ENCODE results near the gene PPP1R16B.

Gene PPP1R16B

DNA sequence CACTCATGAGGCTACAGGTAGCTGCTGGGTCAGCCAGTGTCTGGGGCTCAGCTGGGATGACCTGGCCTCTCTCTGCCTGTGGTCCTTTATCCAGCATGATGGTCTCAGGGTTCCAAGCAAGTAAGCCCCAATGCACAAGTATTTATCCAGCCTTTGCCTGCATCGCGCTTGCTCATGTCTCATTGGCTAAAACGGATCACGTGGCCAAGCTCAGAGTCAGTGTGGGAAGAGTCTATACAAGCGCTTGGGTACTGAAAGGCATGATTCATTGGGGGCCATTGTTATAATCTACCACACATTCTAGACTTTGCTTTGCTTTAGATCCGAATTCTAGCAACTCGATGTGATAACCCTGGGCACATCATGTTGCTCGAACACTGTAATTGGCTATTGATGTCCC lies 48.3 kb downstream of the PPP1R16B start:
- peaks cover 62% of the 10 kb centered on the region for H4K20me1 ChIP-seq (ENCODE audit: insufficient read depth, low read length)
- no peak overlapping the region for H3K9ac ChIP-seq (ENCODE audit: low read length)
- H3K36me3 ChIP-seq (replicated peaks; ENCODE audit: low read depth, low read length) = peaks cover 79% of the 10 kb centered on the region
- H3K4me2 ChIP-seq (ENCODE audit: low read length) = no peak overlapping the region
- TF ChIP-seq EZH2phosphoT487 (IDR thresholded peaks at IDR 0.05; ENCODE audit: low read depth) = no peak
- H2AFZ ChIP-seq (ENCODE audit: low read depth, low read length) = no peak overlapping the region
- no peaks in the 10 kb centered on the region for H3K9me3 ChIP-seq (ENCODE audit: insufficient read depth, low read length)
- no peak overlapping the region for H3K4me3 ChIP-seq (ENCODE audit: low read length)
- H3K27me3 ChIP-seq (ENCODE audit: low read depth, low read length) = no peaks in the 10 kb centered on the region
- peaks cover 67% of the 10 kb centered on the region for H3K4me1 ChIP-seq (ENCODE audit: low read length)
- peaks cover 99% of the 10 kb centered on the region for H3K79me2 ChIP-seq (ENCODE audit: low read length)
- peak overlapping the region; percentile 41 for H3K27ac ChIP-seq (ENCODE audit: low read length)

DNA sequence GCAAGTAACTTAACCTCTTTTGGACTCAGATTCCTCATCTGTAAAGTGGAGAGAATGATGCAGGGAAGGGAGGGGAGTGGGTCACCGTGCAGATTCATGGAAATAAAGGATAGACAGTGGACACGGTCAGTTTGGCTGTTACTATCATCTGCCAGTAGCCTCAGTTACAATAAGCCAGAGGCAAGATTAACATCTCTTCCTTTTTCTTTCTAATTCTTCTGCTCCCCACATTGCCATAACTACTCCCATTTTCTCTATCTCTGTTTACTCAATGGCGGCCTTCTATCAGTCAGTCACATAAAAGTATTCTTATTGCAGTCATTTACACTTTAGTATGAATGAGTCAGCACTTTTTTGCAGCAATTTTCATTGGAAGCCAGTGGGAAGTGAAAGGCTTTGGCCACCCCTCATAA lies 49.2 kb downstream of the PPP1R16B start:
- Histone ChIP-seq H3K9ac (ENCODE audit: low read length) (no peak overlapping the region), H3K36me3 (replicated peaks; ENCODE audit: low read depth, low read length) (peaks cover 71% of the 10 kb centered on the region), H3K27ac (ENCODE audit: low read length) (peak overlapping the region; percentile 41), H3K4me1 (ENCODE audit: low read length) (peaks cover 76% of the 10 kb centered on the region), H3K27me3 (ENCODE audit: low read depth, low read length) (no peaks in the 10 kb centered on the region), H2AFZ (ENCODE audit: low read depth, low read length) (no peak overlapping the region), H4K20me1 (ENCODE audit: insufficient read depth, low read length) (peaks cover 55% of the 10 kb centered on the region), H3K4me2 (ENCODE audit: low read length) (no peak overlapping the region), H3K4me3 (ENCODE audit: low read length) (no peak overlapping the region), H3K9me3 (ENCODE audit: insufficient read depth, low read length) (no peaks in the 10 kb centered on the region), H3K79me2 (ENCODE audit: low read length) (peaks cover 99% of the 10 kb centered on the region)
- TF ChIP-seq, protein P1, sequence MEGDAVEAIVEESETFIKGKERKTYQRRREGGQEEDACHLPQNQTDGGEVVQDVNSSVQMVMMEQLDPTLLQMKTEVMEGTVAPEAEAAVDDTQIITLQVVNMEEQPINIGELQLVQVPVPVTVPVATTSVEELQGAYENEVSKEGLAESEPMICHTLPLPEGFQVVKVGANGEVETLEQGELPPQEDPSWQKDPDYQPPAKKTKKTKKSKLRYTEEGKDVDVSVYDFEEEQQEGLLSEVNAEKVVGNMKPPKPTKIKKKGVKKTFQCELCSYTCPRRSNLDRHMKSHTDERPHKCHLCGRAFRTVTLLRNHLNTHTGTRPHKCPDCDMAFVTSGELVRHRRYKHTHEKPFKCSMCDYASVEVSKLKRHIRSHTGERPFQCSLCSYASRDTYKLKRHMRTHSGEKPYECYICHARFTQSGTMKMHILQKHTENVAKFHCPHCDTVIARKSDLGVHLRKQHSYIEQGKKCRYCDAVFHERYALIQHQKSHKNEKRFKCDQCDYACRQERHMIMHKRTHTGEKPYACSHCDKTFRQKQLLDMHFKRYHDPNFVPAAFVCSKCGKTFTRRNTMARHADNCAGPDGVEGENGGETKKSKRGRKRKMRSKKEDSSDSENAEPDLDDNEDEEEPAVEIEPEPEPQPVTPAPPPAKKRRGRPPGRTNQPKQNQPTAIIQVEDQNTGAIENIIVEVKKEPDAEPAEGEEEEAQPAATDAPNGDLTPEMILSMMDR (IDR thresholded peaks at IDR 0.05; ENCODE audit: low read depth, low read length) = no peak
- no peak for TF ChIP-seq EZH2phosphoT487 (IDR thresholded peaks at IDR 0.05; ENCODE audit: low read depth)

DNA sequence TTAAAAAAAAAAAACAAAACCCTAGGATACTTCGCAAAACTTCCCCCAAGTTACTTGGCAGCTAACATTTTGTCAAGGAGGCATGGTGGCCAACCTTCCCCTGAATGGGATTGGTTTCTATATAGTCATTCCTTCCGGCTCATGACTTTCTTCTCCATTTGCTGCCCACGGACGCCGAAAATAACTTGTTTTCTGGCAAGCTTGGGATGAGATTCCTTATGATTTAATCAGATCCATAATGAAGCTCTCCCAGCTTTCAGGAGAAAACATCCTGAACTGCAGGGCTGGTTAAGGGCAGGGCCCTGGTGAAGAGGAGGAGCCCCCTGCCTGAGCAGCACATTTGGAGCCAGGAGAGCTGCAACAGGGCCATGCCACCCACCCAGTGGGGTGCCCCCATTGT lies 49.9 kb downstream of the PPP1R16B start:
- Histone ChIP-seq H3K4me1 (ENCODE audit: low read length) (peaks cover 83% of the 10 kb centered on the region), H3K4me2 (ENCODE audit: low read length) (no peak overlapping the region), H3K4me3 (ENCODE audit: low read length) (no peak overlapping the region), H3K36me3 (replicated peaks; ENCODE audit: low read depth, low read length) (peaks cover 64% of the 10 kb centered on the region), H4K20me1 (ENCODE audit: insufficient read depth, low read length) (peaks cover 49% of the 10 kb centered on the region), H3K79me2 (ENCODE audit: low read length) (peaks cover 99% of the 10 kb centered on the region), H3K9me3 (ENCODE audit: insufficient read depth, low read length) (no peaks in the 10 kb centered on the region), H3K27me3 (ENCODE audit: low read depth, low read length) (no peaks in the 10 kb centered on the region), H3K27ac (ENCODE audit: low read length) (peak overlapping the region; percentile 41; the same call in 1 of the 2 replicates), H3K9ac (ENCODE audit: low read length) (no peak overlapping the region), H2AFZ (ENCODE audit: low read depth, low read length) (no peak overlapping the region)
- TF ChIP-seq, protein P1 (IDR thresholded peaks at IDR 0.05; ENCODE audit: low read depth, low read length) = no peak
- TF ChIP-seq EZH2phosphoT487 (IDR thresholded peaks at IDR 0.05; ENCODE audit: low read depth) = no peak

DNA sequence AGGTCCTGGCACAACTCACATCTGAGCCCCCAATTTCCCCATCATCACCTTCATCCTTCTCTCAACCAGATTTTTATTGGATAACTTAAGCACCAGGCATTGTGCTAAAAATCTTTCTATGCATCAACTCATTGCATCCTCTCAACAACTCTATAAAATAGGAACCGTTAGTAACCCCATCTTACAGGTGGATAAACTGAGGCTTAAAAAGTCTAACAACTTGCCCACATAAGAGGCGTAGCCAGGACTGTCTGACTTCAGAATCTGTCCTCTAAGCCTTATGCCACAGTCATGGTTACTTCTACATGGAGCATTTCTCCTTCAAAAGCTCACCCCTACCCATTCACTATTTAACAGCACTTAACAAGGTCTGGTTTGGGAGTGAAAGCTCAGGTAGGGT lies 51.1 kb downstream of the PPP1R16B start:
- Histone ChIP-seq H3K27ac (ENCODE audit: low read length) (peak overlapping the region; percentile 85), H3K36me3 (replicated peaks; ENCODE audit: low read depth, low read length) (peaks cover 64% of the 10 kb centered on the region), H3K9me3 (ENCODE audit: insufficient read depth, low read length) (no peaks in the 10 kb centered on the region), H3K9ac (ENCODE audit: low read length) (no peak overlapping the region), H4K20me1 (ENCODE audit: insufficient read depth, low read length) (peaks cover 45% of the 10 kb centered on the region), H3K4me2 (ENCODE audit: low read length) (no peak overlapping the region), H3K79me2 (ENCODE audit: low read length) (peaks cover 99% of the 10 kb centered on the region), H3K27me3 (ENCODE audit: low read depth, low read length) (no peaks in the 10 kb centered on the region), H3K4me3 (ENCODE audit: low read length) (no peak overlapping the region), H2AFZ (ENCODE audit: low read depth, low read length) (no peak overlapping the region), H3K4me1 (ENCODE audit: low read length) (peaks cover 92% of the 10 kb centered on the region)
- no peak for TF ChIP-seq EZH2phosphoT487 (IDR thresholded peaks at IDR 0.05; ENCODE audit: low read depth)
- TF ChIP-seq, protein P1 (IDR thresholded peaks at IDR 0.05; ENCODE audit: low read depth, low read length) = no peak
